ENCODE measurements around the gene DLGAP3. TPM values are rescaled to one million over a fixed set of nuclear protein-coding genes. Genes with fewer than 3 reads are reported as not detected.

DLGAP3 gene
- total RNA-seq, 1 experiment from 2014 or later: 1.0 TPM

DNA sequence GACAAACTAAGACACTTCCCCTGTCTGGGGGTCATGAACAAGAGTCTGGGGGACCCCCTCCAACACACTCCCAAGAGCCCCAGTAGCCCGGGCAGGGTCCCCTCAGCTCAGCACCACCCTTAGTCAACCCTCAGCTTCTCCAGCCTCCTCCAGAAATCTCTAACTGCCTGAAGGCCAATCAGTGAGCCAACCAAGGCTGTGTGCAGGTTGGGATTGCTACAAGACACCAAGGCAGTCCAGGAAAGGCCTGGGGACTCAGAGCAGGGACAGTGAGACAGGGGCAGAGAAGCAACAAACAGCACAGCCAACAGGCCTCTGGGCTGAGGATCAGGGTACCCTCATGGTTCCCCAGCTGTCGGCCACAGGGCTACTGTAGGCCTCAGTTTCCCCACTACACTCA, 83.2 kb downstream of the DLGAP3 start:
- Mint-ChIP-seq H3K27ac (ENCODE audit: unreplicated experiment) (no peak overlapping the region), H3K27me3 (ENCODE audit: unreplicated experiment) (no peaks in the 10 kb centered on the region), H3K4me1 (ENCODE audit: low read depth, unreplicated experiment) (peaks cover 8% of the 10 kb centered on the region), H3K36me3 (ENCODE audit: insufficient read depth, unreplicated experiment) (no peaks in the 10 kb centered on the region), H3K4me3 (ENCODE audit: low read depth, unreplicated experiment) (no peak overlapping the region), H3K9me3 (ENCODE audit: low read depth, unreplicated experiment) (no peaks in the 10 kb centered on the region)
- CTCF ChIA-PET: no interaction called here
- intact Hi-C loops (cut with micrococcal nuclease; ENCODE audit: unreplicated experiment): no loop called here
- no peak for DNase-seq
- no TSS peak for BruUV-seq (replicated peaks)
- TF ChIP-seq, protein P1, sequence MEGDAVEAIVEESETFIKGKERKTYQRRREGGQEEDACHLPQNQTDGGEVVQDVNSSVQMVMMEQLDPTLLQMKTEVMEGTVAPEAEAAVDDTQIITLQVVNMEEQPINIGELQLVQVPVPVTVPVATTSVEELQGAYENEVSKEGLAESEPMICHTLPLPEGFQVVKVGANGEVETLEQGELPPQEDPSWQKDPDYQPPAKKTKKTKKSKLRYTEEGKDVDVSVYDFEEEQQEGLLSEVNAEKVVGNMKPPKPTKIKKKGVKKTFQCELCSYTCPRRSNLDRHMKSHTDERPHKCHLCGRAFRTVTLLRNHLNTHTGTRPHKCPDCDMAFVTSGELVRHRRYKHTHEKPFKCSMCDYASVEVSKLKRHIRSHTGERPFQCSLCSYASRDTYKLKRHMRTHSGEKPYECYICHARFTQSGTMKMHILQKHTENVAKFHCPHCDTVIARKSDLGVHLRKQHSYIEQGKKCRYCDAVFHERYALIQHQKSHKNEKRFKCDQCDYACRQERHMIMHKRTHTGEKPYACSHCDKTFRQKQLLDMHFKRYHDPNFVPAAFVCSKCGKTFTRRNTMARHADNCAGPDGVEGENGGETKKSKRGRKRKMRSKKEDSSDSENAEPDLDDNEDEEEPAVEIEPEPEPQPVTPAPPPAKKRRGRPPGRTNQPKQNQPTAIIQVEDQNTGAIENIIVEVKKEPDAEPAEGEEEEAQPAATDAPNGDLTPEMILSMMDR (IDR thresholded peaks at IDR 0.05; ENCODE audit: unreplicated experiment): no peak

DNA sequence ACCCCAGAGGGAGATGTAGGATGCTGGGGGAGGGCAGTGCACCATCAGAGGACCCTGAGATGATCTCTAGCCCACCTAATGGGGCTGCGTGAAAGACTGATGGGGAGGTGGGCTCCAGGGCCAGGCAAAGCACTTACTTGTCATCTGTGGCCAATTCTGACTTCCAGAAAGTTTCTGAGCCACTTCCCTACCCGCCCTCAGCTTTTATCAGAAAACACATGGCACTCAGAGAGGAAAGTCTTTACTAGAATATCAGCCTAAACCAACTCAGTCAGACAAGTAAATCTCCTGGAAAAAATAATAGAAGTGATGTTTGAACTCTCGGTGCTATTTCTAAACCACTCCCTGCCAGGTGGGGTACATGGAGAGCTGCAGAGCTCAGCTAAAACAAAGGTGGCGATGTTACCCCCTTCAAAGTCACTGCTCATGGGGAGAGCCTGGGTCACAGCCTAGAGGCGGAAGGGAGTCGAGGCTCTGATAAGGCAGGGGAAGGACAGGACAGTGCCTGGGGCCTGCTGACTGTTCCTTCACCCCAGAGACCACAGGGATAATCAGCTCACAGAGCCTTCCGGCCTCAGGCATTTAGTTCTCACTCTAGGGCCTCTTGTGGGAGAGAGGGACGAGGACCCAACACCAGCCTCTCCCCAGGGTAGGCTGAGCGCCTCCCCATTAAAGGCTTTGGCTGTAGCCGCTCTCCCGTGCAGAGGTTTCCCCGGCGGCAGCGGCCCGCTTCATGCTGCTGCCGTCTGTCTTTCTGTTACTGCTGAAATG, 84.1 kb downstream of the DLGAP3 start:
- Mint-ChIP-seq H3K4me1 (ENCODE audit: low read depth, unreplicated experiment) (peaks cover 8% of the 10 kb centered on the region), H3K4me3 (ENCODE audit: low read depth, unreplicated experiment) (no peak overlapping the region), H3K27ac (ENCODE audit: unreplicated experiment) (no peak overlapping the region), H3K27me3 (ENCODE audit: unreplicated experiment) (no peaks in the 10 kb centered on the region), H3K36me3 (ENCODE audit: insufficient read depth, unreplicated experiment) (no peaks in the 10 kb centered on the region), H3K9me3 (ENCODE audit: low read depth, unreplicated experiment) (no peaks in the 10 kb centered on the region)
- no TSS peak for BruUV-seq (replicated peaks)
- DNase-seq: no peak
- CTCF ChIA-PET: no interaction called here
- TF ChIP-seq, protein P1 (IDR thresholded peaks at IDR 0.05; ENCODE audit: unreplicated experiment): no peak
- intact Hi-C loops (cut with micrococcal nuclease; ENCODE audit: unreplicated experiment): no loop called here

DNA sequence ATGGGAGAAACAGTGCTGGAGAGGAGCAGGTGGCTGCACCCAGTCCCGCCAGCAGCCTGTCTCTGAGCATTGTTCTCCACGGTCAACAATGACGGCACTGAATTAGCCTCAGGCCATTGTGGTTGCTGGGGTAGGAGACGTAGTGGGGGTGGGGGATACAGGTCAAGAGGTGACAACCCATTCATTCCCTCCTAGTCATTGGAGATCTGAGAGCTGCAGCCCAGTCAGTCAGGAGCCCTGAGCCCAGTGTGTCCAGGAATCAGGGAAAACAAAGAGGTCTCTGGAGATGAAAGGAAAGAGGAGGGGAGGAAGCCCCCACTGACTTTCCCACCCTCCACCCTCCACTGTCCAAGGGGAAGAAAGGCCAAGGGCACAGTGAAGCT, 85.2 kb downstream of the DLGAP3 start:
- DNase-seq: no peak
- H3K27ac Mint-ChIP-seq (ENCODE audit: unreplicated experiment): no peak overlapping the region
- H3K36me3 Mint-ChIP-seq (ENCODE audit: insufficient read depth, unreplicated experiment): no peaks in the 10 kb centered on the region
- no peak overlapping the region for H3K4me3 Mint-ChIP-seq (ENCODE audit: low read depth, unreplicated experiment)
- H3K9me3 Mint-ChIP-seq (ENCODE audit: low read depth, unreplicated experiment): no peaks in the 10 kb centered on the region
- H3K4me1 Mint-ChIP-seq (ENCODE audit: low read depth, unreplicated experiment): peaks cover 8% of the 10 kb centered on the region
- TF ChIP-seq, protein P1 (IDR thresholded peaks at IDR 0.05; ENCODE audit: unreplicated experiment): no peak
- BruUV-seq (replicated peaks): no TSS peak
- no peaks in the 10 kb centered on the region for H3K27me3 Mint-ChIP-seq (ENCODE audit: unreplicated experiment)
- intact Hi-C loops (cut with micrococcal nuclease; ENCODE audit: unreplicated experiment): no loop called here
- CTCF ChIA-PET: no interaction called here

- H3K4me3 Mint-ChIP-seq (ENCODE audit: low read depth, unreplicated experiment): no peak overlapping the region
- no peak for DNase-seq
- no peak overlapping the region for H3K27ac Mint-ChIP-seq (ENCODE audit: unreplicated experiment)
- no peaks in the 10 kb centered on the region for H3K27me3 Mint-ChIP-seq (ENCODE audit: unreplicated experiment)
- H3K4me1 Mint-ChIP-seq (ENCODE audit: low read depth, unreplicated experiment): peaks cover 8% of the 10 kb centered on the region
- no peaks in the 10 kb centered on the region for H3K36me3 Mint-ChIP-seq (ENCODE audit: insufficient read depth, unreplicated experiment)
- CTCF ChIA-PET: no interaction called here
- BruUV-seq (replicated peaks): no TSS peak
- no peaks in the 10 kb centered on the region for H3K9me3 Mint-ChIP-seq (ENCODE audit: low read depth, unreplicated experiment)
- TF ChIP-seq, protein P1 (IDR thresholded peaks at IDR 0.05; ENCODE audit: unreplicated experiment): no peak
- intact Hi-C loops (cut with micrococcal nuclease; ENCODE audit: unreplicated experiment): no loop called here
Measured at GRCh38 chr1:34843392-34844251, 85.8 kb downstream of the DLGAP3 start.

Measured in Calu3 (cell line).